Astrocyte of the hippocampus (primary cell): ENCODE data around the gene PRSS27.

Source experiments
- DNase-seq: peaks from one replicate; pipeline ENCODE4 v3.0.0; 2011; ENCODE audit warnings: low read depth, low spot score

The PRSS27 gene

DNA sequence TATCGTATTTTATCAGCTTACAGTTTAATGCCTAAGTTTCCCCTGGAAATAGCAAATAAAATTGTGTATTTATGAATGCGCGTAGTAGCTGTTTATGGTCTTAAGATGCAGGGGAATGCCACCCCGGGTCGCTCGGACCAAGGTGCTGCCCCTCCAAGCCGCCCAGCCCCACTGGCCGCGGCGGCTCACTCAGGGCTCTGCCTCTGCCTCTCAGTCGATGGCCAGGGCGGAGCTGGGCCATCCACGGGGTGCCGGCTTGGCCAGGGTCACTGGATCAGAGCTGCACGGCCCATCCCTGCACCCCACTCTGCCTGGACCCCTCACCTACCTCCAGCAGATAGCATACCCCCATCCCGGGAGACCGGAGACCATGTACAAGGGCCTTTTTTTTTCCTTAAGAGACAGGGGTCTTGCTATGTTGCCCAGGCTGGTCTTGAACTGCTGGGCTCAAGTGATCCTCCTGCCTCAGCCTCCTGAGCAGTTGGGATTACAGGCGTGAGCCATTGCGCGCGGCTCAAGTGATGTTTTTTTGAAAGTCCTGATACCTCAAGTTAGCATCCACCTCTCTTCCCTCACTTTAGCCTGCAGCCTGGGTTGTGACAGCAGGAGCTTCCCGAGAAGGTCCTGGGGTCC lies 11.0 kb downstream of the PRSS27 start:
- DNase-seq: no peak

DNA sequence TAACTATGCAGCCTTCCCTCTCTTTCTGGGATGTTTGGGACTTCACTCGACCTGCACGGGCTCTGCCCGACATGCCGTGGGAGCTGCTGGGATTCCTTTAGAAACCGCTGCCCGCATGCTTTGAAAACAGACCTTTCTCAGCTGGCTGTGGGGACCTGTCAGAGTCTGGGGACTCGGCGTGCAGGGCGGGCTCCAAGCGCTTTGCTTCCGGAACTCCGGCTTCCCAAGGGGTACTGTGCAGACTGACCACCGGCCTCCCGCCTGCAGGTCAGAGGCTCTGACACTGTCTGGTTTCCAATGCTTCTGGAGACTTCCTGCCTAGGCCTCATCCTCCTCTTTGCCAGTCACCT lies 11.8 kb downstream of the PRSS27 start:
- no peak for DNase-seq

- no peak for DNase-seq
Measured at GRCh38 chr16:2707368-2708289, 12.4 kb downstream of the PRSS27 start.

DNA sequence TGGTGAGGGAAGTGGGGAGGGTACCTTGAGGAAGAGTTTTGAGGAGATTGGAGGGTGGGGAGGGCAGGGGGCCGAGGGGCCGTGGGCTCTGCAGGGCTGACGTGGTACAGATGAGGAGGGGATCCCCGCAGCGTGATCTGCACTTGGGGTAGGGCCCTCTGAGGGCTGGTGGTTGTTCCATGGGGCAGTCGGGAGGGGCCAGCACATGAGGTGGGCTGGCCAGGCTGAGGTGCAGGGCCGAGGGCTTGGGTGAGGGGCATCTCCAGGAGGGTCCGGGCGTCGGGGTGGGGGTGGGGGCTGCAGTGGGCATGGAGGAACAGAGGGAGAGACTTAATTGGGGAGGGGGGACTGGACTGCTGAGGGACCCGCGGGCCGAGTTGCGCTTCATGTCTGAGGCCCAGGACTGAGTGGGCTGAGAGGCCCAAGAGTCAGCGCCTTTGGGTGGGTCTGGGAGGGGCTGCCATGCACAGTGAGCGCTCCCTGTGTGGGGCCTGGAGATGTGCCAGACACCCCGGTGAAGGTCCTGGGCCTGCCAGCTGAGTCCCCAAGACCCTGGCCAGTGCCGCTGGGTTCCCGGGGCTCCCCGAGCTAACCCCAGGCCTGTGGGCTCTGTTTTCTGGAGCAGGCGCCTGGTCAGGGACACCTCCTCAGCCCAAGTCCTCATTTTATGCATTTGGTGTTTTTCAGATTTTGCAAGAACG lies 13.3 kb downstream of the PRSS27 start:
- DNase-seq: no peak

- no peak for DNase-seq
Measured at GRCh38 chr16:2706085-2706484, 13.9 kb downstream of the PRSS27 start.

- DNase-seq: no peak
Measured at GRCh38 chr16:2705351-2705750, 14.7 kb downstream of the PRSS27 start.

DNA sequence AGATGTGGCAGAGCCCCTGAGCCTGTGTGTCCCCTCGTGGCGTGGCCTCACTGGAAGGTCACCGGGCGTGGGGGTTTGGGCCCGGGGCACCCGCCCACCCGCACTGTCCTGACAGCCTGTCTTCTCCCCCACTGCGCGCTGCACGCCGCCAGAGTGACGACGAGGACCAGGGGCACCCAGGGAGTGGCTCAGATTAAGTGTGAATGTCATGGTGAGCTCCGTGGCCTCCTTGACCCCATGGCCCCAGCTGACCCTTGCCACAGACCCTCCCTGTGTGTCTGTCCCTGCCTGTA lies 15.1 kb downstream of the PRSS27 start:
- DNase-seq: no peak

- no peak for DNase-seq
Measured at GRCh38 chr16:2704166-2704982, 15.7 kb downstream of the PRSS27 start.

DNA sequence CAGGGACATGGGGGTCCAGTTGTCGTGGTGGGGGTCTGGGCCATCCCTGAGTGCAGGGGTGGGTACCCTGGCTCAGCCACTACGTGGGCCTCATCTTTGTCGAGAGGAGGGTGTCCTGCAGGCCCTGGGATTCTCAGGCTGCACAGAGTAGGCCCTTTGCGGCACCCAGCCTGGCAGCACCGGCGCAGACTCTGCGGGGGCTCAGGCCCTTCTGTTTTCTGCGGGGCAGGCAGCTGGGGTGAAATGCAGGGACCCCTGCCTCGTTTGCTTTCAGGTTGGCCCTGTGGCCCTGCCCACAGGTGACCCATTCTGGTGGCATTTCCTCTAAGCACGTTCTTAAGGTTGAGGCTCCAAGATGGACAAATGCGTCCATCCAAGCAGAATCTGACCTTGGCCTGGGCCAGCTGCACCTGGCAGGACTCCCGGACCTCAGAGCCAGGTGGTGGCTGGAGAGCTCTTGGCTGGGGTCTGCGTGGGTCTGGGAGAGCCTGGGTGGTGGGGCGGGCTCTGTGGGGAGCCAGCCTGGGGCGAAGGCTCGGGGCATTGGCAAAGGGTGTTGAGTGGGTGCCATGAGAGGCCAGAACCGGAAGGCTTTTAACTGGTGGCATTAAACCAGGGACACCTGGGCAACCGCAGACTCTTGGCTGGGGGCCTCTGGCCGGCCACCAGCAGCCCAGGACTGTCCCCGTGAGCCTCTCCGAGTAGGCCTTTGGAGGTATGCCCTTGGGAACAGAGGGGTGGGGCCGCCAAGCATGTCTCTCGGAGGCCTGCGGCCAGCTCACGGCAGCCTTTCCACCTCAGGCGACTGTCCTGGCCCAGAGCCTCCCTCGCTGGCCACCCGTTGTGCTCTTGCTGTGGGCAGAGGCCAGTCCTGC lies 16.9 kb downstream of the PRSS27 start:
- DNase-seq: no peak

GRCh38 chr16:2702438-2702825 lies 17.6 kb downstream of the PRSS27 start:
- no peak for DNase-seq

GRCh38 chr16:2701713-2702437 lies 18.1 kb downstream of the PRSS27 start:
- no peak for DNase-seq

GRCh38 chr16:2701272-2701671 lies 18.8 kb downstream of the PRSS27 start:
- no peak for DNase-seq

- DNase-seq: no peak
Measured at GRCh38 chr16:2700786-2701185, 19.2 kb downstream of the PRSS27 start.

DNA sequence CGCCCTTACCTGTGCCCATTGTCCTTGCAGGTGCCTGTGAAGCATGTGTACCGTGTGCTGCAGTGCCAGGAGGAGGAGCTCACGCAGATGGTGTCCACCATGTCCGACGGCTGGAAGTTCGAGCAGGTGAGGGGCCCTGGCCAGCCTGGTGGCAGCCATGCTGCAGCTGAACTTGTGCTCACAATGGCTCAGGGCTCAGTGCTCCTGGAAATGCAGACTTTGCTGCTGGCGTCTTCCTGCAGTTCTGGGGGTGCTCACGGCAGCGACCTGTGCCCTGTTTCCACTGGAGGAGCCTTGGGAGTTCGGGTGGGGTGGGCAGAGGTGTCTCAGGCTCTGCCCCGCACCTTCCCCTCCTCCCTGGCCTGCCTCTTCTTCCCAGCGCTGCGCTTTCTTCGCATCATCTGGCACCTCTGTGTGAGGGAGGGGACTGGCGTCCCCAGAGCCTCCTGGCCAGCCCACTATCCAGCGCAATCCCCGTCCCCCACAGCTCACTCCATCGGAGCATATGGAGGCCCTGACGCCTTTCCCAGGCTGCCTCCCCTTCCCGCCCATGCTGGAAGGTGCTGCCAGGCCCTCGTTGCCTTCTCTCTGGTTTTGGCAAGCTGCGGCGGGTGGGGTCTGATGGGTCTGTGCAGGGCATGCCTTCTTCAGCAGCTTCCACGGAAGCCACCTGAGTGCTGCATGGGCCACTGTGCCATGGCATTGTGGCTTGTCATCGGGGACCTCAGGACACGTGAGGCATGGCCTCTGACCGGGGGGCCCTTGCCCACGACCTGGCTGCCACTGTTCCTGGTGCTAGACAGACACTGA lies 20.0 kb downstream of the PRSS27 start:
- no peak for DNase-seq

- no peak for DNase-seq
Measured at GRCh38 chr16:2698965-2699750, 20.9 kb downstream of the PRSS27 start.

- no peak for DNase-seq
Measured at GRCh38 chr16:2698103-2698870, 21.7 kb downstream of the PRSS27 start.

DNA sequence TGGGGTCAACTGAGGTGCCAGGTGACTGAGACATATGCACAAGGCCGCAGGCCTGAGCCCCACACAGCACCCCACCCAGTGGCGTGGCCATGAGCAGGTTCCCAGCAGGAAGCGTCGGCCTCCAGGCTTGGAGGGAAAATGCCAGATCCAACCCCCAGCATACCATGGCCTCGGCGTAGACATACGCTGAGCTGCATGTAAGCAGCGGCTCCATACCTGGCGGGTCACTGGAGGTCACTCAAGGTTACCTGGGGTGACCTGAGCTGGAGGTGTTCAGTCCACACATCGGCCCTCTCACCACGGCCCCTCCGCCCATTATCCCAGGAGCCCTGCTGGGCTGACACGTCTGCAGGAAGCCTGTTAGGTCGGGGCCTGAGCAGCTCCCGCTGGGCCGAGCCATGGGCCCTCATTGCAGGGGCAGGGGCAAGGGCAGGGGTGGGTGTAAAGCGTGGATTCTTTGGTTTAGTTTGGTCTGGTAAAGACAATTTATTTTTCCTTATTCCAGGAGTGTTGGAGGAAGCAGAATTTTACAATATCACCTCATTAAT lies 22.5 kb downstream of the PRSS27 start:
- DNase-seq: no peak
